ENCODE data around the gene SAMD4B. TPM values are rescaled to one million over a fixed set of nuclear protein-coding genes. Genes with fewer than 3 reads are reported as not detected.
"Not testable (repeated sequence)": the region's sequence is repeated elsewhere in the genome, so short reads cannot be mapped to it uniquely, and the experiment has no call there.

The SAMD4B gene
- total and polyA plus RNA-seq, 7 experiments from 2014 or later: 7.3 to 84.6 (median 64.0) TPM

GRCh38 chr19:39332738-39333137 is 9.5 kb upstream of the SAMD4B start:
- DNase-seq; ATAC-seq; H3K27me3 ChIP-seq (ENCODE audit: control insufficient read depth in 2 of 2, insufficient read depth in 2 of 2, low read length in 2 of 2); H3K9me3 ChIP-seq (ENCODE audit: control insufficient read depth in 2 of 3, low read length in 3 of 3); H3K4me3 ChIP-seq (ENCODE audit: low read length); H3K9me3 Mint-ChIP-seq; H3K27me3 Mint-ChIP-seq: not testable (repeated sequence)
- Histone ChIP-seq H3K4me1 (ENCODE audit: control insufficient read depth in 2 of 2, insufficient read depth in 2 of 2, low read length in 2 of 2) (peaks cover 35 to 71% of the 10 kb centered on the region in 2 donors), H3K27ac (ENCODE audit: low read depth, low read length) (peak overlapping the region; percentile 94), H3K36me3 (ENCODE audit: control insufficient read depth in 2 of 3, insufficient read depth in 3 of 3, low read length in 3 of 3) (peaks cover 8 to 44% (median 20%) of the 10 kb centered on the region in 3 experiments)
- intact Hi-C loops (cut with micrococcal nuclease): loop anchor here in 1 of 2 donors (10.0 kb wide), 1 partner anchor 368 kb away; no protein-coding TSS in a partner anchor
- CTCF ChIA-PET: interaction anchor here (1.0 kb wide), 1 partner anchor 9 kb away, joined by 3 read pairs; the partner anchor contains the start of gene SAMD4B
- POLR2A ChIA-PET: interaction anchor here (0.6 to 1.2 kb wide), 4 partner anchors 9 to 1278 kb away, joined by 3 to 4 read pairs (median 4); no protein-coding TSS in a partner anchor
- H3K36me3 Mint-ChIP-seq: peaks cover 11 to 42% (median 23%) of the 10 kb centered on the region in 5 donors
- H3K4me3 Mint-ChIP-seq: peak overlapping the region; percentile 61 to 100 (median 99)
- H3K4me1 Mint-ChIP-seq: peaks cover 49 to 88% (median 62%) of the 10 kb centered on the region in 7 donors
- peak overlapping the region; percentile 72 to 99 (median 94) for H3K27ac Mint-ChIP-seq

GRCh38 chr19:39333507-39333906 is 8.7 kb upstream of the SAMD4B start:
- ChIA-PET CTCF (interaction anchor here (0.6 to 1.0 kb wide), 2 partner anchors 9 to 202 kb away, joined by 3 read pairs; partner anchors contain the start of gene SAMD4B), POLR2A (interaction anchor here (0.8 to 1.4 kb wide), 3 partner anchors 8 to 68 kb away, joined by 3 to 4 read pairs (median 4); no protein-coding TSS in a partner anchor)
- peak overlapping the region; percentile 39 for H3K4me3 ChIP-seq (ENCODE audit: low read length)
- peaks cover 11 to 37% (median 19%) of the 10 kb centered on the region in 5 donors for H3K36me3 Mint-ChIP-seq
- peaks cover 32 to 65% of the 10 kb centered on the region in 2 donors for H3K4me1 ChIP-seq (ENCODE audit: control insufficient read depth in 2 of 2, insufficient read depth in 2 of 2, low read length in 2 of 2)
- H3K4me3 Mint-ChIP-seq: peak overlapping the region; percentile 61 to 100 (median 99)
- no peak for ATAC-seq
- H3K27me3 Mint-ChIP-seq: no peaks in the 10 kb centered on the region
- no peaks in the 10 kb centered on the region for H3K9me3 Mint-ChIP-seq
- H3K27ac ChIP-seq (ENCODE audit: low read depth, low read length): peak overlapping the region; percentile 94
- peaks cover 50 to 88% (median 61%) of the 10 kb centered on the region in 7 donors for H3K4me1 Mint-ChIP-seq
- no peaks in the 10 kb centered on the region for H3K27me3 ChIP-seq (ENCODE audit: control insufficient read depth in 2 of 2, insufficient read depth in 2 of 2, low read length in 2 of 2)
- no peak for DNase-seq
- peaks cover 8 to 36% (median 13%) of the 10 kb centered on the region in 3 experiments for H3K36me3 ChIP-seq (ENCODE audit: control insufficient read depth in 2 of 3, insufficient read depth in 3 of 3, low read length in 3 of 3)
- intact Hi-C loops (cut with micrococcal nuclease): loop anchor here in 1 of 2 donors (10.0 kb wide), 1 partner anchor 369 kb away; no protein-coding TSS in a partner anchor
- H3K27ac Mint-ChIP-seq: peak overlapping the region; percentile 72 to 99 (median 94)
- no peaks in the 10 kb centered on the region for H3K9me3 ChIP-seq (ENCODE audit: control insufficient read depth in 2 of 3, low read length in 3 of 3)

- Mint-ChIP-seq H3K4me3 (peak overlapping the region; percentile 98 to 100 (median 100)), H3K27ac (peak overlapping the region; percentile 94 to 100 (median 99)), H3K27me3 (no peaks in the 10 kb centered on the region), H3K9me3 (no peaks in the 10 kb centered on the region), H3K36me3 (peaks cover 11 to 31% (median 13%) of the 10 kb centered on the region in 5 donors), H3K4me1 (peaks cover 46 to 80% (median 51%) of the 10 kb centered on the region in 7 donors)
- H3K9me3 ChIP-seq (ENCODE audit: control insufficient read depth in 2 of 3, low read length in 3 of 3): no peaks in the 10 kb centered on the region
- ATAC-seq: no peak
- peaks cover 32 to 57% of the 10 kb centered on the region in 2 donors for H3K4me1 ChIP-seq (ENCODE audit: control insufficient read depth in 2 of 2, insufficient read depth in 2 of 2, low read length in 2 of 2)
- intact Hi-C loops (cut with micrococcal nuclease): loop anchor here in 1 of 2 donors (2.0 to 10.0 kb wide), 2 partner anchors 210 to 370 kb away; partner anchors contain the start of gene PAK4
- peaks cover under 1 to 26% (median 6%) of the 10 kb centered on the region in 3 experiments for H3K36me3 ChIP-seq (ENCODE audit: control insufficient read depth in 2 of 3, insufficient read depth in 3 of 3, low read length in 3 of 3)
- CTCF ChIA-PET: interaction anchor here (0.6 to 1.0 kb wide), 2 partner anchors 12 to 63 kb away, joined by 3 read pairs; no protein-coding TSS in a partner anchor
- POLR2A ChIA-PET: interaction anchor here (0.7 to 4.7 kb wide), 10 partner anchors 8 to 960 kb away, joined by 3 to 23 read pairs (median 4); partner anchors contain the start of genes LRFN1, MED29, PAF1 and PSMD8
- DNase-seq: no peak
- H3K27me3 ChIP-seq (ENCODE audit: control insufficient read depth in 2 of 2, insufficient read depth in 2 of 2, low read length in 2 of 2): no peaks in the 10 kb centered on the region
- peak overlapping the region; percentile 94 for H3K27ac ChIP-seq (ENCODE audit: low read depth, low read length)
- peak overlapping the region; percentile 97 for H3K4me3 ChIP-seq (ENCODE audit: low read length)
Measured at GRCh38 chr19:39334444-39334976, 7.7 kb upstream of the SAMD4B start.

- ChIA-PET POLR2A (interaction anchor here (0.6 to 4.7 kb wide), 17 partner anchors 9 to 961 kb away, joined by 3 to 23 read pairs (median 5); partner anchors contain the start of genes LRFN1, MED29, PAF1 and PLEKHG2), CTCF (interaction anchor here (1.0 kb wide), 1 partner anchor 13 kb away, joined by 3 read pairs; no protein-coding TSS in a partner anchor)
- peaks cover 0 to 20% (median 6%) of the 10 kb centered on the region in 3 experiments for H3K36me3 ChIP-seq (ENCODE audit: control insufficient read depth in 2 of 3, insufficient read depth in 3 of 3, low read length in 3 of 3)
- H3K4me3 ChIP-seq (ENCODE audit: low read length): peak overlapping the region; percentile 97
- H3K9me3 ChIP-seq (ENCODE audit: control insufficient read depth in 2 of 3, low read length in 3 of 3): no peaks in the 10 kb centered on the region
- H3K27ac ChIP-seq (ENCODE audit: low read depth, low read length): peak overlapping the region; percentile 94
- H3K27me3 Mint-ChIP-seq: no peaks in the 10 kb centered on the region
- peaks cover 0 to 1% (median 0%) of the 10 kb centered on the region in 11 donors for H3K9me3 Mint-ChIP-seq
- peak overlapping the region; percentile 94 to 100 (median 99) for H3K27ac Mint-ChIP-seq
- H3K4me1 Mint-ChIP-seq: peaks cover 49 to 80% (median 56%) of the 10 kb centered on the region in 7 donors
- peaks cover 29 to 58% of the 10 kb centered on the region in 2 donors for H3K4me1 ChIP-seq (ENCODE audit: control insufficient read depth in 2 of 2, insufficient read depth in 2 of 2, low read length in 2 of 2)
- intact Hi-C loops (cut with micrococcal nuclease): loop anchor here (1.0 to 10.0 kb wide), 3 partner anchors 210 to 370 kb away; partner anchors contain the start of gene PAK4 (in 2 of the 2)
- DNase-seq (peak in 5 of 9 donors; percentile 24 to 50 (median 40)), ATAC-seq (peak; percentile 44)
- H3K4me3 Mint-ChIP-seq: peak overlapping the region; percentile 98 to 100 (median 100)
- no peaks in the 10 kb centered on the region for H3K27me3 ChIP-seq (ENCODE audit: control insufficient read depth in 2 of 2, insufficient read depth in 2 of 2, low read length in 2 of 2)
- peaks cover 11 to 33% (median 13%) of the 10 kb centered on the region in 5 donors for H3K36me3 Mint-ChIP-seq
Measured at GRCh38 chr19:39335168-39335548, 7.1 kb upstream of the SAMD4B start.

GRCh38 chr19:39336483-39336882 is 5.7 kb upstream of the SAMD4B start:
- DNase-seq (no peak), ATAC-seq (no peak)
- H3K4me1 Mint-ChIP-seq: peaks cover 53 to 76% (median 61%) of the 10 kb centered on the region in 7 donors
- H3K27ac Mint-ChIP-seq: peak overlapping the region; percentile 94 to 100 (median 99)
- ChIA-PET POLR2A (interaction anchor here (0.6 to 4.7 kb wide), 17 partner anchors 9 to 211 kb away, joined by 3 to 23 read pairs (median 5); partner anchors contain the start of genes LRFN1, MED29, PAF1 and PAK4), CTCF (interaction anchor here (0.8 to 1.2 kb wide), 3 partner anchors 9 to 214 kb away, joined by 3 to 9 read pairs (median 4); no protein-coding TSS in a partner anchor)
- H3K36me3 Mint-ChIP-seq: peaks cover 5 to 30% (median 9%) of the 10 kb centered on the region in 5 donors
- H3K27me3 ChIP-seq (ENCODE audit: control insufficient read depth in 2 of 2, insufficient read depth in 2 of 2, low read length in 2 of 2): no peaks in the 10 kb centered on the region
- peaks cover 0 to 7% (median 0%) of the 10 kb centered on the region in 3 experiments for H3K36me3 ChIP-seq (ENCODE audit: control insufficient read depth in 2 of 3, insufficient read depth in 3 of 3, low read length in 3 of 3)
- H3K4me3 ChIP-seq (ENCODE audit: low read length): peak overlapping the region; percentile 97
- peaks cover 35 to 55% of the 10 kb centered on the region in 2 donors for H3K4me1 ChIP-seq (ENCODE audit: control insufficient read depth in 2 of 2, insufficient read depth in 2 of 2, low read length in 2 of 2)
- H3K9me3 Mint-ChIP-seq: peaks cover 0 to 1% (median 0%) of the 10 kb centered on the region in 11 donors
- peak overlapping the region; percentile 94 for H3K27ac ChIP-seq (ENCODE audit: low read depth, low read length)
- H3K9me3 ChIP-seq (ENCODE audit: control insufficient read depth in 2 of 3, low read length in 3 of 3): no peaks in the 10 kb centered on the region
- H3K27me3 Mint-ChIP-seq: no peaks in the 10 kb centered on the region
- peak overlapping the region; percentile 98 to 100 (median 100) for H3K4me3 Mint-ChIP-seq
- intact Hi-C loops (cut with micrococcal nuclease): loop anchor here in 1 of 2 donors (1.0 to 10.0 kb wide), 2 partner anchors 8 to 372 kb away; no protein-coding TSS in a partner anchor

- DNase-seq (no peak), ATAC-seq (no peak)
- H3K36me3 ChIP-seq (ENCODE audit: control insufficient read depth in 2 of 3, insufficient read depth in 3 of 3, low read length in 3 of 3): peaks cover 0 to 3% (median 0%) of the 10 kb centered on the region in 3 experiments
- Mint-ChIP-seq H3K9me3 (peaks cover 0 to 1% (median 0%) of the 10 kb centered on the region in 11 donors), H3K36me3 (peaks cover 5 to 26% (median 8%) of the 10 kb centered on the region in 5 donors), H3K4me1 (peaks cover 59 to 73% (median 67%) of the 10 kb centered on the region in 7 donors), H3K4me3 (peak overlapping the region in 9 of 10 donors; percentile 52 to 100 (median 95)), H3K27me3 (no peaks in the 10 kb centered on the region), H3K27ac (peak overlapping the region; percentile 36 to 97 (median 96))
- ChIA-PET CTCF (no interaction called here), POLR2A (interaction anchor here (0.7 to 1.5 kb wide), 4 partner anchors 63 to 268 kb away, joined by 3 to 7 read pairs (median 3); partner anchors contain the start of gene PLEKHG2)
- intact Hi-C loops (cut with micrococcal nuclease): loop anchor here (2.0 to 10.0 kb wide), 12 partner anchors 19 to 1923 kb away; partner anchors contain the start of genes COQ8B (in 1 of the 2), DYRK1B (in 1 of the 2), EID2B (in 1 of the 2) and HNRNPUL1 (in 1 of the 2)
- H3K4me3 ChIP-seq (ENCODE audit: low read length): no peak overlapping the region
- no peaks in the 10 kb centered on the region for H3K27me3 ChIP-seq (ENCODE audit: control insufficient read depth in 2 of 2, insufficient read depth in 2 of 2, low read length in 2 of 2)
- peak overlapping the region; percentile 78 for H3K27ac ChIP-seq (ENCODE audit: low read depth, low read length)
- H3K9me3 ChIP-seq (ENCODE audit: control insufficient read depth in 2 of 3, low read length in 3 of 3): no peaks in the 10 kb centered on the region
- peaks cover 31 to 50% of the 10 kb centered on the region in 2 donors for H3K4me1 ChIP-seq (ENCODE audit: control insufficient read depth in 2 of 2, insufficient read depth in 2 of 2, low read length in 2 of 2)
Measured at GRCh38 chr19:39339674-39340073, 2.5 kb upstream of the SAMD4B start.

Data from naive thymus-derived CD4-positive, alpha-beta T cell (primary cell).